Sigmoid colon (tissue), 3 donors: Measurements from ENCODE around the gene DHRS9.

Source experiments
- CTCF ChIP-seq, 4 experiments: fragments of 450-650 bp in 3 of 4; fragments of 200-600 bp in 1 of 4; IDR thresholded peaks; one replicate each; pipeline ENCODE4 v1.5.1; 2016 to 2019; ENCODE audit warnings: antibody characterized with exemption in 4 of 4, mild to moderate bottlenecking in 3 of 4, moderate library complexity in 2 of 4
- POLR2A ChIP-seq, 2 donors: fragments of 450-650 bp; IDR thresholded peaks; one replicate each; pipeline ENCODE4 v1.6.1; 2016; ENCODE audit warnings: antibody characterized with exemption in 2 of 2, mild to moderate bottlenecking in 2 of 2, moderate library complexity in 2 of 2

- no peak for TF ChIP-seq CTCF (IDR thresholded peaks at IDR 0.05)
- no peak for TF ChIP-seq POLR2A (IDR thresholded peaks at IDR 0.05)
Measured at GRCh38 chr2:169110419-169110818, 41.1 kb downstream of the DHRS9 start.
